B cell (primary cell): ENCODE results near the gene TIE1. TPM values are rescaled to one million over a fixed set of nuclear protein-coding genes. Genes with fewer than 3 reads are reported as not detected.

Experiments
- ATAC-seq: fragments of 200-7000 bp; cut with Tn5 transposase; one replicate; pipeline ENCODE4 v1.10.0; 2021; ENCODE audit warnings: low read depth, mild to moderate bottlenecking, moderate number of reproducible peaks, moderate library complexity
- CTCF ChIA-PET: fragments of 350-600 bp; sonication (Branson Sonifier 250); formaldehyde crosslinking; loops from one replicate; lab custom pipeline; 2021; ENCODE audit warnings: antibody characterized with exemption, inconsistent platforms; lab: Charles Lee
- POLR2A ChIA-PET: fragments of 350-600 bp; sonication (Branson Sonifier 250); formaldehyde crosslinking; loops from one replicate; lab custom pipeline; 2021; ENCODE audit warnings: antibody characterized with exemption; lab: Charles Lee
- DNase-seq: peaks from one replicate; pipeline ENCODE4 v3.0.0; 2013
- H2AFZ ChIP-seq: 2 replicates; pipeline ENCODE4 v1.6.1; 2012; ENCODE audit warnings: mild to moderate bottlenecking, low read depth, low read length; ENCODE audit not compliant: insufficient read depth, poor library complexity, severe bottlenecking
- H3K27ac ChIP-seq, 2 donors: 1 replicate in 1 of 2; 2 replicates in 1 of 2; pipeline ENCODE4 v1.5.1; 2012 to 2013; ENCODE audit warnings: low read length in 2 of 2, mild to moderate bottlenecking in 2 of 2, moderate library complexity in 1 of 2
- H3K27me3 ChIP-seq, 4 experiments: fragments of 200-600 bp in 1 of 4; sonication (generic) in 1 of 4; replicated peaks in 1 of 4; 1 replicate in 2 of 4; 2 replicates in 2 of 4; pipeline versions ENCODE4 v1.6.1 to v1.7.0; 2013 to 2016; ENCODE audit warnings: low read length in 3 of 4, mild to moderate bottlenecking in 2 of 4, mixed read lengths in 1 of 4, moderate library complexity in 1 of 4; ENCODE audit not compliant: insufficient read depth in 4 of 4, control insufficient read depth in 3 of 4; ENCODE audit errors: control extremely low read depth in 1 of 4
- H3K36me3 ChIP-seq, 2 experiments: replicated peaks in 1 of 2; 1 replicate in 1 of 2; 2 replicates in 1 of 2; pipeline versions ENCODE4 v1.6.1 to v1.7.1; 2013; ENCODE audit warnings: low read length in 1 of 2; ENCODE audit not compliant: insufficient read depth in 2 of 2, control insufficient read depth in 1 of 2; ENCODE audit errors: control extremely low read depth in 1 of 2, extremely low read depth in 1 of 2
- H3K4me1 ChIP-seq, 2 donors: fragments of 200-600 bp in 1 of 2; sonication (generic) in 1 of 2; 1 replicate in 1 of 2; 2 replicates in 1 of 2; pipeline versions ENCODE4 v1.5.1 to v1.6.1; 2013 to 2017; ENCODE audit warnings: low read length in 2 of 2; ENCODE audit not compliant: control insufficient read depth in 2 of 2, insufficient read depth in 2 of 2
- H3K4me2 ChIP-seq: replicated peaks from 2 replicates; pipeline ENCODE3; 2012; ENCODE audit warnings: mild to moderate bottlenecking, low read depth, low read length; ENCODE audit not compliant: poor library complexity, severe bottlenecking
- H3K4me3 ChIP-seq, 5 experiments: fragments of 200-600 bp in 1 of 5; sonication (generic) in 1 of 5; 1 replicate in 3 of 5; 2 replicates in 2 of 5; pipeline versions ENCODE4 v1.5.1 to v1.7.0; 2011 to 2016; ENCODE audit warnings: low read length in 4 of 5, mild to moderate bottlenecking in 4 of 5, low read depth in 2 of 5, control low read depth in 1 of 5, moderate library complexity in 1 of 5; ENCODE audit not compliant: insufficient read depth in 1 of 5; ENCODE audit errors: control extremely low read depth in 1 of 5, extremely low read depth in 1 of 5
- H3K79me2 ChIP-seq: fragments of 200-600 bp; sonication (generic); one replicate; pipeline ENCODE4 v1.6.0; 2016; ENCODE audit warnings: low read length; ENCODE audit not compliant: control insufficient read depth, insufficient read depth
- H3K9ac ChIP-seq: fragments of 200-600 bp; sonication (generic); 2 replicates; pipeline ENCODE4 v1.6.1; 2017; ENCODE audit warnings: mild to moderate bottlenecking, low read length, moderate library complexity
- H3K9me3 ChIP-seq, 3 donors: one replicate each; pipeline versions ENCODE4 v1.6.1 to v1.7.1; 2013; ENCODE audit warnings: low read length in 2 of 3; ENCODE audit not compliant: control insufficient read depth in 2 of 3, insufficient read depth in 1 of 3; ENCODE audit errors: control extremely low read depth in 1 of 3
- H4K20me1 ChIP-seq: 2 replicates; pipeline ENCODE4 v1.6.0; 2012; ENCODE audit warnings: mild to moderate bottlenecking, low read length; ENCODE audit not compliant: insufficient read depth, control insufficient read depth, poor library complexity, severe bottlenecking
- H3K27ac Mint-ChIP-seq: one replicate; pipeline ENCODE4 v1.8.0; 2021; ENCODE audit warnings: mixed read lengths
- H3K27me3 Mint-ChIP-seq: one replicate; pipeline ENCODE4 v1.8.0; 2021; ENCODE audit warnings: mixed read lengths
- H3K4me1 Mint-ChIP-seq: one replicate; pipeline ENCODE4 v1.8.0; 2021; ENCODE audit warnings: mixed read lengths
- H3K4me3 Mint-ChIP-seq: one replicate; pipeline ENCODE4 v1.8.0; 2021; ENCODE audit warnings: mixed read lengths
- H3K9me3 Mint-ChIP-seq: one replicate; pipeline ENCODE4 v1.8.0; 2022; ENCODE audit warnings: mixed read lengths; ENCODE audit not compliant: insufficient read depth
- EZH2 ChIP-seq: IDR thresholded peaks from 2 replicates; pipeline ENCODE4 v1.6.1; 2012; ENCODE audit warnings: borderline replicate concordance, low read depth, mild to moderate bottlenecking, moderate library complexity, low read length; ENCODE audit not compliant: insufficient read depth, poor library complexity, severe bottlenecking
- WGBS: methylation state at CpG from one replicate; pipeline ENCODE4 v1.1.5; 2013; ENCODE audit warnings: missing lambda C conversion rate; ENCODE audit not compliant: insufficient coverage; 5-methylcytosine and 5-hydroxymethylcytosine counted together
- intact Hi-C: fragments of 100-400 bp; cut with micrococcal nuclease; formaldehyde crosslinking; loops from one replicate; pipeline ENCODE4 v1.10.0; 2022
- polyA plus RNA-seq: library from polyadenylated mRNA; depleted of rRNA; stranded (reverse); fragments of >200 nt; gene quantifications from 2 replicates; pipeline ENCODE4 v1.2.3, GENCODE V29; 2012
- total RNA-seq, 2 donors: library from RNA; stranded (reverse); fragments of 120-200 nt in 1 of 2; gene quantifications; 1 replicate in 1 of 2; 2 replicates in 1 of 2; pipeline versions ENCODE4 v1.2.3 to v1.2.4, GENCODE V29; 2013 to 2022
- TF ChIP-seq, protein P1 (sequence below): fragments of 200-600 bp; IDR thresholded peaks from one replicate; pipeline ENCODE4 v1.8.0; 2022; ENCODE audit warnings: antibody characterized with exemption, mild to moderate bottlenecking

Gene TIE1
- total and polyA plus RNA-seq, 2 donors (not counting 1 experiment from before 2014, with no cell fraction given), result 0.10 TPM; not detected in 1

DNA sequence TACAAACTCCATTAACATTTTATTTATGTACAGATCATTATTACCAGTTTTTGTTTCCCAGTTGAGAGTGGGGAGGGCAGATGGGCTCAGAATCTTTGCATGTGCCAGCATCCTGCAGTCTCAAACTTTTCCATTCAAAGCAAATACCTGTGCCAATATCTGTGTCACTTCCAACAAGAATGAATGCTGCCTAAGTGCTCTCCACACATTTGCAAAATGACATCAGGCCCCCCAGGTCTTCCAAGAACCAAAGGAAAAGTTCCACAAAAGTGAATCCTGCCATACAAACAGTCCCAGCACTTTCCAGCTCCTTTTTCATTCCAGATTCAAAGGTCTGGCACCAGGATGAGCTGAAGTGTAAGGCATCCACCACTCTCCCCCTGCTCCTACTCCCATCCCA lies 1.7 kb upstream of the TIE1 start:
- Histone ChIP-seq H3K36me3 (no peaks in the 10 kb centered on the region), H3K79me2 (no peaks in the 10 kb centered on the region), H3K4me2 (no peak overlapping the region), H4K20me1 (no peaks in the 10 kb centered on the region), H3K27ac (no peak overlapping the region), H3K27me3 (no peaks in the 10 kb centered on the region), H3K9ac (no peak overlapping the region), H3K4me3 (no peak overlapping the region), H3K9me3 (no peaks in the 10 kb centered on the region), H3K4me1 (no peaks in the 10 kb centered on the region), H2AFZ (no peak overlapping the region)
- no peak overlapping the region for H3K4me3 Mint-ChIP-seq
- H3K27me3 Mint-ChIP-seq, result peaks cover 10% of the 10 kb centered on the region
- CTCF ChIA-PET, result no interaction called here
- POLR2A ChIA-PET, result no interaction called here
- TF ChIP-seq, protein P1, sequence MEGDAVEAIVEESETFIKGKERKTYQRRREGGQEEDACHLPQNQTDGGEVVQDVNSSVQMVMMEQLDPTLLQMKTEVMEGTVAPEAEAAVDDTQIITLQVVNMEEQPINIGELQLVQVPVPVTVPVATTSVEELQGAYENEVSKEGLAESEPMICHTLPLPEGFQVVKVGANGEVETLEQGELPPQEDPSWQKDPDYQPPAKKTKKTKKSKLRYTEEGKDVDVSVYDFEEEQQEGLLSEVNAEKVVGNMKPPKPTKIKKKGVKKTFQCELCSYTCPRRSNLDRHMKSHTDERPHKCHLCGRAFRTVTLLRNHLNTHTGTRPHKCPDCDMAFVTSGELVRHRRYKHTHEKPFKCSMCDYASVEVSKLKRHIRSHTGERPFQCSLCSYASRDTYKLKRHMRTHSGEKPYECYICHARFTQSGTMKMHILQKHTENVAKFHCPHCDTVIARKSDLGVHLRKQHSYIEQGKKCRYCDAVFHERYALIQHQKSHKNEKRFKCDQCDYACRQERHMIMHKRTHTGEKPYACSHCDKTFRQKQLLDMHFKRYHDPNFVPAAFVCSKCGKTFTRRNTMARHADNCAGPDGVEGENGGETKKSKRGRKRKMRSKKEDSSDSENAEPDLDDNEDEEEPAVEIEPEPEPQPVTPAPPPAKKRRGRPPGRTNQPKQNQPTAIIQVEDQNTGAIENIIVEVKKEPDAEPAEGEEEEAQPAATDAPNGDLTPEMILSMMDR, result no peak
- no peak for TF ChIP-seq EZH2
- intact Hi-C loops, result no loop called here
- ATAC-seq, result no peak
- no peak for DNase-seq
- H3K9me3 Mint-ChIP-seq, result no peaks in the 10 kb centered on the region
- no peaks in the 10 kb centered on the region for H3K4me1 Mint-ChIP-seq
- H3K27ac Mint-ChIP-seq, result no peak overlapping the region

DNA sequence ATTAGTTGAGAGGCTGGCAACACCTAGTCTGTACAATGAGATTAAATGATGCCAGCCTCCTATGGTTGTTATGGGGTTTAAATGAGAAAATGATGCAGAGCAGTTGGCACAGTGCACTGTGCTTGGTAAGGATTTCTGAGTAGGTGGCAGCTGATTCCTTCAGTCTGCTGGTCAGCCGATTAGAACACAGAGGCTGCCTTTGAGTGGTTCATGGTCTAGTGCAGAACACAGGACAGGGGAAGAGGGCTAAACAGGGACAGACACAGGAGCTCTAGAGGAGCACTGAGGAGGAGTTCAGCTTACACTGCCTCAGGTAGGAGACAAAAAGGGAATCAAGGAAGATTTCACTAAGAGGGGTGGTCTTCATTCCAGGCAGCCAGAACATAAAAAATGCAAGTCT lies 1.4 kb downstream of the TIE1 start:
- Mint-ChIP-seq H3K27ac (no peak overlapping the region), H3K9me3 (no peaks in the 10 kb centered on the region), H3K4me3 (no peak overlapping the region), H3K4me1 (no peaks in the 10 kb centered on the region), H3K27me3 (peaks cover 21% of the 10 kb centered on the region)
- Histone ChIP-seq H3K9ac (no peak overlapping the region), H4K20me1 (no peaks in the 10 kb centered on the region), H3K79me2 (no peaks in the 10 kb centered on the region), H3K4me2 (no peak overlapping the region), H3K36me3 (no peaks in the 10 kb centered on the region), H3K27me3 (peaks cover 0 to 3% (median 0%) of the 10 kb centered on the region in 4 experiments), H3K9me3 (no peaks in the 10 kb centered on the region), H3K4me1 (no peaks in the 10 kb centered on the region), H2AFZ (no peak overlapping the region), H3K27ac (no peak overlapping the region), H3K4me3 (no peak overlapping the region)
- DNase-seq, result no peak
- WGBS, result 92% methylated on average over 1 of the region's 1 CpG
- ChIA-PET POLR2A (no interaction called here), CTCF (no interaction called here)
- TF ChIP-seq EZH2, result no peak
- TF ChIP-seq, protein P1, result no peak
- intact Hi-C loops, result no loop called here
- no peak for ATAC-seq
